HG02885 (cell line): ENCODE data around the gene CCNE1.
"Not testable (repeated sequence)": the region's sequence is repeated elsewhere in the genome, so short reads cannot be mapped to it uniquely, and the experiment has no call there.

Source experiments
- ATAC-seq: cut with Tn5 transposase; IDR thresholded peaks from one replicate; pipeline ENCODE4 v1.9.1; 2021; ENCODE audit warnings: mild to moderate bottlenecking; ENCODE audit not compliant: unreplicated experiment, poor library complexity

The CCNE1 gene

GRCh38 chr19:29785955-29786589, 25.7 kb upstream of the CCNE1 start:
- no peak for ATAC-seq

GRCh38 chr19:29787281-29787680, 24.5 kb upstream of the CCNE1 start:
- no peak for ATAC-seq

- no peak for ATAC-seq
These were observed 22.8 kb upstream of the CCNE1 start for GRCh38 chr19:29789007-29789406.

GRCh38 chr19:29793116-29793727, 18.6 kb upstream of the CCNE1 start:
- ATAC-seq: no peak

- ATAC-seq: not testable (repeated sequence)
These were observed 17.3 kb upstream of the CCNE1 start for GRCh38 chr19:29794490-29794889.

- ATAC-seq: no peak
These were observed 16.2 kb upstream of the CCNE1 start for GRCh38 chr19:29795461-29796172.

GRCh38 chr19:29796173-29796573, 15.6 kb upstream of the CCNE1 start:
- no peak for ATAC-seq

- no peak for ATAC-seq
These were observed 12.9 kb upstream of the CCNE1 start for GRCh38 chr19:29798774-29799497.

- ATAC-seq: no peak
These were observed 11.5 kb upstream of the CCNE1 start for GRCh38 chr19:29800100-29800825.

GRCh38 chr19:29803951-29804350, 7.8 kb upstream of the CCNE1 start:
- not testable (repeated sequence) for ATAC-seq

GRCh38 chr19:29804493-29804892, 7.3 kb upstream of the CCNE1 start:
- peak; percentile 94 for ATAC-seq

- no peak for ATAC-seq
These were observed 6.5 kb upstream of the CCNE1 start for GRCh38 chr19:29805031-29805965.

- no peak for ATAC-seq
These were observed 5.5 kb upstream of the CCNE1 start for GRCh38 chr19:29806098-29806866.

GRCh38 chr19:29807178-29807577, 4.6 kb upstream of the CCNE1 start:
- ATAC-seq: no peak

GRCh38 chr19:29807870-29808405, 3.9 kb upstream of the CCNE1 start:
- no peak for ATAC-seq

GRCh38 chr19:29809795-29810503, 1.8 kb upstream of the CCNE1 start:
- ATAC-seq: no peak

GRCh38 chr19:29810504-29810871, 1.3 kb upstream of the CCNE1 start:
- no peak for ATAC-seq
